Effector memory CD4-positive, alpha-beta T cell (primary cell): Measurements from ENCODE around the gene PARD3B.

Source experiments
- DNase-seq, 3 donors: peaks; one replicate each; pipeline ENCODE4 v3.0.0-alpha.2; 2020
- H3K27ac ChIP-seq: 2 replicates; pipeline ENCODE4 v1.7.0; 2013; ENCODE audit warnings: mild to moderate bottlenecking, low read length, moderate library complexity; ENCODE audit not compliant: insufficient read depth, poor library complexity, severe bottlenecking
- H3K27me3 ChIP-seq: replicated peaks from 2 replicates; pipeline ENCODE4 v1.7.0; 2013; ENCODE audit warnings: mild to moderate bottlenecking, low read length; ENCODE audit not compliant: insufficient read depth, control insufficient read depth, poor library complexity, severe bottlenecking
- H3K36me3 ChIP-seq: 2 replicates; pipeline ENCODE4 v1.7.0; 2013; ENCODE audit warnings: mild to moderate bottlenecking, low read length, moderate library complexity; ENCODE audit not compliant: control insufficient read depth, insufficient read depth
- H3K4me1 ChIP-seq: 2 replicates; pipeline ENCODE4 v1.7.0; 2013; ENCODE audit warnings: low read length, mild to moderate bottlenecking; ENCODE audit not compliant: control insufficient read depth, insufficient read depth, poor library complexity, severe bottlenecking
- H3K4me3 ChIP-seq: 2 replicates; pipeline ENCODE4 v1.7.0; 2013; ENCODE audit warnings: low read length, low read depth, mild to moderate bottlenecking; ENCODE audit not compliant: insufficient read depth, poor library complexity, severe bottlenecking
- H3K9me3 ChIP-seq: 2 replicates; pipeline ENCODE4 v1.7.0; 2013; ENCODE audit warnings: mild to moderate bottlenecking, low read length, moderate library complexity; ENCODE audit not compliant: control insufficient read depth

PARD3B gene

GRCh38 chr2:205058409-205058808 lies 513.1 kb downstream of the PARD3B start:
- no peaks in the 10 kb centered on the region for H3K9me3 ChIP-seq
- no peak for DNase-seq
- no peaks in the 10 kb centered on the region for H3K4me1 ChIP-seq
- no peaks in the 10 kb centered on the region for H3K36me3 ChIP-seq
- H3K4me3 ChIP-seq = no peak overlapping the region
- H3K27me3 ChIP-seq = no peaks in the 10 kb centered on the region
- H3K27ac ChIP-seq = no peak overlapping the region

- H3K4me3 ChIP-seq = no peak overlapping the region
- DNase-seq = no peak
- no peaks in the 10 kb centered on the region for H3K4me1 ChIP-seq
- H3K9me3 ChIP-seq = no peaks in the 10 kb centered on the region
- H3K27ac ChIP-seq = no peak overlapping the region
- no peaks in the 10 kb centered on the region for H3K27me3 ChIP-seq
- H3K36me3 ChIP-seq = no peaks in the 10 kb centered on the region
Observed at GRCh38 chr2:205060269-205060668, 515.0 kb downstream of the PARD3B start.

GRCh38 chr2:205066081-205066480 lies 520.8 kb downstream of the PARD3B start:
- no peaks in the 10 kb centered on the region for H3K9me3 ChIP-seq
- DNase-seq = no peak

DNA sequence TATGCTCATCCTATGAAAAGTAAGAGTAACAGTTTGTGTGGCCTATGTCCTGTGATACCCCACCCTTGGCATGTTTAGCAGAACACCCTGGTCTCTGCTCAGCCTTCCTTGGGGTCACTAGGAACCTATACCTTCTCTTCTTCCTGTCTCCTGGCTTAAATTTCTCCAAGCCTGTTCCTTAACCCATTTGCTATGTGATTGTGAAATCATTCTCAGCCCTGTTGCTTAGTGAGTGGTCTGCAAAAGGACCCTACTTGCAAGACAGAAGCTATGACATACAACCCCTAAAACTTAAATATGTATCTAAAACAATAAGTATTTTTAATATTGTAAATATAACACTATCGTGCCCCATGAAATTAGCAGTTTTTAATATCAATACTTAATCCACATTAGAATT lies 524.7 kb downstream of the PARD3B start:
- Histone ChIP-seq H3K9me3 (no peaks in the 10 kb centered on the region), H3K4me3 (no peak overlapping the region), H3K36me3 (no peaks in the 10 kb centered on the region), H3K27ac (no peak overlapping the region), H3K27me3 (no peaks in the 10 kb centered on the region), H3K4me1 (no peaks in the 10 kb centered on the region)
- DNase-seq = no peak

More at GRCh38 chr2:205066081-205066480, 520.8 kb downstream of the PARD3B start:
- no peak overlapping the region for H3K27ac ChIP-seq
- H3K36me3 ChIP-seq = no peaks in the 10 kb centered on the region
- no peak overlapping the region for H3K4me3 ChIP-seq
- H3K27me3 ChIP-seq = no peaks in the 10 kb centered on the region
- H3K4me1 ChIP-seq = no peaks in the 10 kb centered on the region

DNA sequence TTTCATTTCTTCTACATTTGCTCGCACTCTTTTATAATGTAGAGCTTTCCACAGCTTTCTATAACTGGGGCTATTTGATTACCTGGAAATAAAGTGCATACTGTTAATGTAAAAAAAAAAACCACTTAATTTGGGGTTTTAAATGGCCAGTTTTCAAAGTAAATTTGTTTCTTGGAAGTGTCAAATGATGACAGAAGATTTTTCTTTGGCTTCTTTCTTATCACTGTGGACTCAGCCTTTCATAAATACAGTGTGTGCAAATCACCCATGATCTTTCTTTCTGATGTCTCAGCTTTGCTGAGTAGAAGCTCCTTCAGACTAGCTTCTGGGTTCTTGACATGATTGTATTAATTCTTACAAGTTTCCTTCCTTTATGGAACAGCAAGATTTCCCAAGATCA lies 525.6 kb downstream of the PARD3B start:
- Histone ChIP-seq H3K27ac (no peak overlapping the region), H3K27me3 (no peaks in the 10 kb centered on the region), H3K4me1 (no peaks in the 10 kb centered on the region), H3K36me3 (no peaks in the 10 kb centered on the region), H3K9me3 (no peaks in the 10 kb centered on the region), H3K4me3 (no peak overlapping the region)
- no peak for DNase-seq

DNA sequence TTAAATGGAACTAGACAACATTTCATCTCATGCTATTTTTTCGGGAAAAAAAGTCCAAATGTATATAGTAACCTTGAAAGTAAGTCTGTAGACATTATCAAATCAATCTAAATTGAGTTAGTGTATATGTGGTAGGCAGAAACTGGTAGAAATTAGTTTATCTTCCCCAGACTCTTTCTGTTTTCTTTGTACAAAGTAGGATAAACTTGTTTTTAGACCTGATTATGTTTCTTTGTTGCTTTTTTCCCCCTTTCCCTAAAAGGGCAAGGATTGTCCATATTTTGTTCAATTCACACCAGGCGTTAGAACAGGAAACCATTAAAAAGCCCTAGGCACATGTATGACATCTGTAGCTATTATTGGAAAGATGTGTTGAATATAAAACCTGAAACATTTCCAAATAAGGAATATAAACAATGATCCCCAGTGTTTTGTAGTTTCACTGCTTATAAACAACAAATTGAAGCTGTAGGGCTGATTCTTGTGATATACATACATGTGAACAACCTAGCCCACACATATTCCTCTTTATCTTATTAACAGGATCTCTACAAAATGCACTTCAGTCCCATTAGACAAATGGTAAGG lies 528.3 kb downstream of the PARD3B start:
- H3K4me3 ChIP-seq = no peak overlapping the region
- H3K9me3 ChIP-seq = no peaks in the 10 kb centered on the region
- no peaks in the 10 kb centered on the region for H3K27me3 ChIP-seq
- no peaks in the 10 kb centered on the region for H3K36me3 ChIP-seq
- DNase-seq = no peak
- peaks cover 17% of the 10 kb centered on the region for H3K4me1 ChIP-seq
- H3K27ac ChIP-seq = no peak overlapping the region

DNA sequence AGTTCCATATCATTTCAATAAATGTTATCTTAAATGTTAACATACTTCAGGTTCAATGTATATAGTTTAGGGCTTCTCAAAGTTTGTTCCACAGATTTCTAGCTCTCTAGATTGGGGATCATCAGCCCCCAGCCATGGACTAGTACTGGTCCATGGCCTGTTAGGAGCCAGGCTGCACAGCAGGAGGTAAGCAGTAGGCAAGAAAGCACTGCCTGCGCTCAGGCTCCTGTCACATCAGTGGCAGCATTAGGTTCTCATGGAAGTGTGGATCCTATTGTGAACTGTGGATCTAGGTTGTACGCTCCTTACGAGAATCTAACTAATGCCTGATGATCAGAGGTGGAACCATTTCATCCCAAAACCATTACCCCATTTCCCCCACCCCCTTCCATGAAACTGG lies 531.1 kb downstream of the PARD3B start:
- Histone ChIP-seq H3K4me1 (peaks cover 27% of the 10 kb centered on the region), H3K9me3 (no peaks in the 10 kb centered on the region), H3K27ac (peak overlapping the region; percentile 40), H3K4me3 (no peak overlapping the region), H3K27me3 (no peaks in the 10 kb centered on the region), H3K36me3 (no peaks in the 10 kb centered on the region)
- DNase-seq = no peak

DNA sequence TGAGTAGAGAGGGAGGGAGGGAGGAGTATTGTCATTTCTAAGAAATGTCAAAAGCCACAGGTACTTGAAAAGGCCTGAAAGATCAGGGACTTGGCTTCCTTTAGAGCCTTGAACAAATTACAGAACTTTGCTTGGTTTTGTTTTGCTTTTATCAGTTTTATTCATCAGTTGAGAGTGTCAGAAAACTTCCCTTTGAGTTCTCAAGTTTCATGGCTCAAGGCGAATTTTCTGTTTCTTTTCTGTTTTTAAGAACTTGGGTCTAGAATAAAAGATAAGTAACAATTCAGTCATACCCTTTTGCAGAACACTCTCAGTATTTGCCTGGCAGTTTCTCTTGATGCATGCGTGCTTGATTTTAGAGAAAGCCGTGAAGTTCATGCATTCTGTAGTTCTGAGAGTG lies 531.9 kb downstream of the PARD3B start:
- Histone ChIP-seq H3K4me3 (peak overlapping the region; percentile 39), H3K27me3 (no peaks in the 10 kb centered on the region), H3K27ac (peak overlapping the region; percentile 37), H3K4me1 (peaks cover 27% of the 10 kb centered on the region), H3K36me3 (no peaks in the 10 kb centered on the region), H3K9me3 (no peaks in the 10 kb centered on the region)
- no peak for DNase-seq

- H3K4me1 ChIP-seq = peaks cover 27% of the 10 kb centered on the region
- no peaks in the 10 kb centered on the region for H3K9me3 ChIP-seq
- no peaks in the 10 kb centered on the region for H3K36me3 ChIP-seq
- H3K27me3 ChIP-seq = no peaks in the 10 kb centered on the region
- no peak for DNase-seq
- no peak overlapping the region for H3K4me3 ChIP-seq
- peak overlapping the region; percentile 10 for H3K27ac ChIP-seq
Observed at GRCh38 chr2:205078762-205079161, 533.5 kb downstream of the PARD3B start.

DNA sequence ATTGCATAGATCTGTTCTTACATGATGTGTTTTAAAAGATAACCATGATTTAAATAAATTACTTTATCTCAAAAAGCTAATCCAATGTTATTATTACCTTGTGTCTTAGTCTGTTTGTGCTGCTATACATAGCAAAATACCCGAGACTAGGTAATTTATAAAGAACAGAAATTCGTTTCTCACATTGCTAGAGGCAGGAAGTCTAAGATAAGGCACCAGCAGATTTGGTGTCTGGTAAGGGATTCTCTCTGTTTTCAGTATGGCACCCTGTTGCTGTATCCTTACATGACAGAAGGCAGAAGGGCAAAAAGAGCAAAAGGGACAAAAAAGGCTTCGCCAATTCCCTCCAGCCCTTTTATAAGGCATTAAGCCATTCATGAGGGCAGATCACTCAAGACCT lies 533.9 kb downstream of the PARD3B start:
- DNase-seq = no peak
- Histone ChIP-seq H3K9me3 (no peaks in the 10 kb centered on the region), H3K27ac (no peak overlapping the region), H3K36me3 (no peaks in the 10 kb centered on the region), H3K4me1 (peaks cover 27% of the 10 kb centered on the region), H3K27me3 (no peaks in the 10 kb centered on the region), H3K4me3 (no peak overlapping the region)
